ENCODE data around the gene CADM1.

CADM1 gene

DNA sequence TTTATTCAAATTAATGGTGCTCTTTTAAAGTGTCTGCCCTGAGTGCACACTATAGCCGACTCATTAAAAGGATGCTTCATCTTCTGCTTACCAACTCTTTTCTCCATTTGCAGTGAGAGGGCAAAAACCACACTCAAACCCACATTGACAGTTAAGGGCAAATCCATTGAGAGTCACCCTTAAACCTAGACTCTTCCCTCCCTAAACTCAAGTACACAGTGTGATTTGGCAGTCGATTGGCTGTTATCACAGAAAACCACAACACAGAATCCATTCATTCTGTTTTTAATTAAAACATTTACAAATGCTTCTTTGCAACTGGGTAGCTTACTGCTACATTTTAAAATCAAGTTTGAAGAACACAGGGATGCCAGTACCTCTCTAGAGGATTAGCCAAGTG, 120.0 kb downstream of the CADM1 start:
- Histone ChIP-seq H4K8ac (ENCODE audit: low read depth, low read length) (no peak overlapping the region), H3K79me1 (ENCODE audit: low read depth, low read length) (no peaks in the 10 kb centered on the region), H3K4ac (ENCODE audit: low read length) (no peak overlapping the region), H3K27me3 (ENCODE audit: control insufficient read depth in 3 of 3, insufficient read depth in 3 of 3, low read depth in 1 of 3, low read length in 3 of 3) (no peaks in the 10 kb centered on the region), H2BK120ac (ENCODE audit: low read depth, low read length) (no peak overlapping the region), H3K9me3 (replicated peaks in 1 of 2; ENCODE audit: control insufficient read depth in 2 of 2, insufficient read depth in 1 of 2, low read depth in 1 of 2, low read length in 2 of 2) (no peaks in the 10 kb centered on the region), H3K27ac (replicated peaks; ENCODE audit: low read length) (no peak overlapping the region), H2BK5ac (ENCODE audit: low read length) (no peak overlapping the region), H3K4me2 (ENCODE audit: insufficient read depth, low read length, poor library complexity, severe bottlenecking) (no peak overlapping the region), H2BK12ac (ENCODE audit: low read length) (no peak overlapping the region), H3K36me3 (replicated peaks in 1 of 2; ENCODE audit: control insufficient read depth in 2 of 2, insufficient read depth in 2 of 2, low read length in 2 of 2) (no peaks in the 10 kb centered on the region), H2BK15ac (ENCODE audit: low read length) (no peak overlapping the region), H3K4me1 (ENCODE audit: control insufficient read depth in 2 of 2, insufficient read depth in 1 of 2, low read depth in 1 of 2, low read length in 2 of 2) (peaks cover 0 to 13% of the 10 kb centered on the region in 2 donors), H3K14ac (ENCODE audit: low read length) (no peak overlapping the region), H2AK5ac (ENCODE audit: low read depth, low read length) (no peak overlapping the region), H2AFZ (ENCODE audit: low read length) (no peak overlapping the region), H3K9ac (ENCODE audit: low read depth, low read length, poor library complexity) (no peak overlapping the region), H4K91ac (ENCODE audit: low read depth, low read length, poor library complexity) (no peak overlapping the region), H3K18ac (ENCODE audit: low read length) (no peak overlapping the region), H3K23ac (ENCODE audit: low read depth, low read length, poor library complexity) (no peak overlapping the region), H3K4me3 (ENCODE audit: low read length in 2 of 2) (no peak overlapping the region)
- no CpG with 5 or more reads among the region's 2 CpGs for WGBS, 2 donors (ENCODE audit: extremely low coverage in 2 of 2, insufficient read length in 2 of 2, insufficient replicate concordance in 1 of 2)
- no peak for DNase-seq (ENCODE audit: low spot score)

DNA sequence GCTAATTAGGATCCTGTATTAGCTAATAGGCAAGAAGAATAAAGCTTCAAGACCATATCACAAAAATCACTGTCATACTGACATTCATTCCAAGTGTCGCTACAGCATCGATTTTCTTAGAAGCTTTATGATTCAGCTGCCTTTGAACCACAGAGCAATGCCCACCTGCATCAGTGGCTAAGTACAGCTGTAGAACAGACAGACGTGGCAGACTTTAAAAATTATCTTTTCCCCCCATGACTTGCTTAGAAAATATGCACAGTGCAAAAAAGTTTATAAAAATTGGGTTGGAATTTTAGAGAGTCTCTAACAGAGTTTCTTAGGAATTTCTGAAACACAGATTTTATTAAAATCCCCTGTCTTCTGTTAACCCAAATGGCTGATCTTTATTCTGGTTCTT, 120.8 kb downstream of the CADM1 start:
- DNase-seq (ENCODE audit: low spot score): no peak
- H3K27me3 ChIP-seq (ENCODE audit: control insufficient read depth in 3 of 3, insufficient read depth in 3 of 3, low read depth in 1 of 3, low read length in 3 of 3): no peaks in the 10 kb centered on the region
- no peak overlapping the region for H2BK120ac ChIP-seq (ENCODE audit: low read depth, low read length)
- H3K18ac ChIP-seq (ENCODE audit: low read length): no peak overlapping the region
- no peak overlapping the region for H2AK5ac ChIP-seq (ENCODE audit: low read depth, low read length)
- no CpG with 5 or more reads among the region's 3 CpGs for WGBS, 2 donors (ENCODE audit: extremely low coverage in 2 of 2, insufficient read length in 2 of 2, insufficient replicate concordance in 1 of 2)
- H3K14ac ChIP-seq (ENCODE audit: low read length): no peak overlapping the region
- no peak overlapping the region for H2BK12ac ChIP-seq (ENCODE audit: low read length)
- no peak overlapping the region for H3K27ac ChIP-seq (replicated peaks; ENCODE audit: low read length)
- H3K36me3 ChIP-seq (replicated peaks in 1 of 2; ENCODE audit: control insufficient read depth in 2 of 2, insufficient read depth in 2 of 2, low read length in 2 of 2): no peaks in the 10 kb centered on the region
- peaks cover 0 to 13% of the 10 kb centered on the region in 2 donors for H3K4me1 ChIP-seq (ENCODE audit: control insufficient read depth in 2 of 2, insufficient read depth in 1 of 2, low read depth in 1 of 2, low read length in 2 of 2)
- H3K4me3 ChIP-seq (ENCODE audit: low read length in 2 of 2): no peak overlapping the region
- H3K23ac ChIP-seq (ENCODE audit: low read depth, low read length, poor library complexity): no peak overlapping the region
- H3K4ac ChIP-seq (ENCODE audit: low read length): no peak overlapping the region
- H3K9ac ChIP-seq (ENCODE audit: low read depth, low read length, poor library complexity): no peak overlapping the region
- H2AFZ ChIP-seq (ENCODE audit: low read length): no peak overlapping the region
- no peak overlapping the region for H4K91ac ChIP-seq (ENCODE audit: low read depth, low read length, poor library complexity)
- H3K4me2 ChIP-seq (ENCODE audit: insufficient read depth, low read length, poor library complexity, severe bottlenecking): no peak overlapping the region
- no peaks in the 10 kb centered on the region for H3K9me3 ChIP-seq (replicated peaks in 1 of 2; ENCODE audit: control insufficient read depth in 2 of 2, insufficient read depth in 1 of 2, low read depth in 1 of 2, low read length in 2 of 2)
- H4K8ac ChIP-seq (ENCODE audit: low read depth, low read length): no peak overlapping the region
- no peak overlapping the region for H2BK15ac ChIP-seq (ENCODE audit: low read length)
- H2BK5ac ChIP-seq (ENCODE audit: low read length): no peak overlapping the region
- no peaks in the 10 kb centered on the region for H3K79me1 ChIP-seq (ENCODE audit: low read depth, low read length)

DNA sequence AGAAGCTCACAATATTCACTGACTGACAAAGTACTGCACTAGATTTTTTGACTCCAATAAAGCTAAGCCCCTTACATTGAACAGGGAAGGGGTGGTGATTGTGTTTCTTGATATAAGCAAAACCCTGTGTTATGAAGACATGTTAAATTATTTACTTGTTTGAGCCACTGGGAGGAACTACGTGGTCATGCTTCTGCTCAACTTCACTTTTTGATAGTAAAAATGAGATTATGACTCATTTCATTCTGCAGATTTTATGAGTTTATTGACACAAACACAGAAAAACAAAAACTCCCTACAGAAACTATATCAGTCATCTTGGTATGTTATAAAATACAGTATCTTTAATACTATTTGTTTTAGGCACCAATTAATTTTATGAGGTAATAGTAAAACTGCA, 124.7 kb downstream of the CADM1 start:
- no peak overlapping the region for H3K14ac ChIP-seq (ENCODE audit: low read length)
- no peaks in the 10 kb centered on the region for H3K79me1 ChIP-seq (ENCODE audit: low read depth, low read length)
- no peak for DNase-seq (ENCODE audit: low spot score)
- no peak overlapping the region for H2BK5ac ChIP-seq (ENCODE audit: low read length)
- no peak overlapping the region for H2BK15ac ChIP-seq (ENCODE audit: low read length)
- H3K23ac ChIP-seq (ENCODE audit: low read depth, low read length, poor library complexity): no peak overlapping the region
- no peak overlapping the region for H4K8ac ChIP-seq (ENCODE audit: low read depth, low read length)
- WGBS, 2 donors (ENCODE audit: extremely low coverage in 2 of 2, insufficient read length in 2 of 2, insufficient replicate concordance in 1 of 2): no CpG with 5 or more reads among the region's 1 CpG
- no peaks in the 10 kb centered on the region for H3K36me3 ChIP-seq (replicated peaks in 1 of 2; ENCODE audit: control insufficient read depth in 2 of 2, insufficient read depth in 2 of 2, low read length in 2 of 2)
- no peak overlapping the region for H3K4me3 ChIP-seq (ENCODE audit: low read length in 2 of 2)
- H3K9ac ChIP-seq (ENCODE audit: low read depth, low read length, poor library complexity): no peak overlapping the region
- no peak overlapping the region for H4K91ac ChIP-seq (ENCODE audit: low read depth, low read length, poor library complexity)
- H3K27me3 ChIP-seq (ENCODE audit: control insufficient read depth in 3 of 3, insufficient read depth in 3 of 3, low read depth in 1 of 3, low read length in 3 of 3): no peaks in the 10 kb centered on the region
- no peak overlapping the region for H3K27ac ChIP-seq (replicated peaks; ENCODE audit: low read length)
- no peaks in the 10 kb centered on the region for H3K9me3 ChIP-seq (replicated peaks in 1 of 2; ENCODE audit: control insufficient read depth in 2 of 2, insufficient read depth in 1 of 2, low read depth in 1 of 2, low read length in 2 of 2)
- peaks cover 0 to 7% of the 10 kb centered on the region in 2 donors for H3K4me1 ChIP-seq (ENCODE audit: control insufficient read depth in 2 of 2, insufficient read depth in 1 of 2, low read depth in 1 of 2, low read length in 2 of 2)
- H3K18ac ChIP-seq (ENCODE audit: low read length): no peak overlapping the region
- no peak overlapping the region for H3K4me2 ChIP-seq (ENCODE audit: insufficient read depth, low read length, poor library complexity, severe bottlenecking)
- H2BK120ac ChIP-seq (ENCODE audit: low read depth, low read length): no peak overlapping the region
- H2AFZ ChIP-seq (ENCODE audit: low read length): no peak overlapping the region
- H3K4ac ChIP-seq (ENCODE audit: low read length): no peak overlapping the region
- no peak overlapping the region for H2AK5ac ChIP-seq (ENCODE audit: low read depth, low read length)
- no peak overlapping the region for H2BK12ac ChIP-seq (ENCODE audit: low read length)

DNA sequence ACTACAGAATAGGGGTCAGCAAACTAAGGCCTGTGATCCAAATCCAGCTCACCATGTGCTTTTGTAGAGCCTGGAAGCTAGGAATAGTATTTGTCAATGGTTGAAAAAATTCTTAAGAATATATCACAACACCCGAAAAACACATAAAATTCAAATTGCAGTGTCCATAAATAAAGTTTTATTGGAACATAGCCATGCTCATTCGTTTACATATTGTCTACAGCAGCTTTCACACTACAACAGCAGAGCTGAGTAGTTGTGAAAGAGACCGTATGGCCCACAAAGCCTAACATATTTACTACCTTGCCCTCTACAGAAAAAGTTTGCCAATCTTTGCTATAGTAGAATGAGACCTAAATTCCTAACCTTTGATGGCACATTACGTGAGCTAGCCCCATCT, 125.7 kb downstream of the CADM1 start:
- Histone ChIP-seq H2BK15ac (ENCODE audit: low read length) (no peak overlapping the region), H3K27ac (replicated peaks; ENCODE audit: low read length) (no peak overlapping the region), H3K4me3 (ENCODE audit: low read length in 2 of 2) (no peak overlapping the region), H2BK120ac (ENCODE audit: low read depth, low read length) (no peak overlapping the region), H2AK5ac (ENCODE audit: low read depth, low read length) (no peak overlapping the region), H3K18ac (ENCODE audit: low read length) (no peak overlapping the region), H2AFZ (ENCODE audit: low read length) (no peak overlapping the region), H2BK12ac (ENCODE audit: low read length) (no peak overlapping the region), H3K9ac (ENCODE audit: low read depth, low read length, poor library complexity) (no peak overlapping the region), H3K4ac (ENCODE audit: low read length) (no peak overlapping the region), H3K27me3 (ENCODE audit: control insufficient read depth in 3 of 3, insufficient read depth in 3 of 3, low read depth in 1 of 3, low read length in 3 of 3) (no peaks in the 10 kb centered on the region), H2BK5ac (ENCODE audit: low read length) (no peak overlapping the region), H4K91ac (ENCODE audit: low read depth, low read length, poor library complexity) (no peak overlapping the region), H3K14ac (ENCODE audit: low read length) (no peak overlapping the region), H3K79me1 (ENCODE audit: low read depth, low read length) (no peaks in the 10 kb centered on the region), H3K4me2 (ENCODE audit: insufficient read depth, low read length, poor library complexity, severe bottlenecking) (no peak overlapping the region), H3K36me3 (replicated peaks in 1 of 2; ENCODE audit: control insufficient read depth in 2 of 2, insufficient read depth in 2 of 2, low read length in 2 of 2) (no peaks in the 10 kb centered on the region), H4K8ac (ENCODE audit: low read depth, low read length) (no peak overlapping the region), H3K9me3 (replicated peaks in 1 of 2; ENCODE audit: control insufficient read depth in 2 of 2, insufficient read depth in 1 of 2, low read depth in 1 of 2, low read length in 2 of 2) (no peaks in the 10 kb centered on the region), H3K23ac (ENCODE audit: low read depth, low read length, poor library complexity) (no peak overlapping the region), H3K4me1 (ENCODE audit: control insufficient read depth in 2 of 2, insufficient read depth in 1 of 2, low read depth in 1 of 2, low read length in 2 of 2) (peaks cover 0 to 7% of the 10 kb centered on the region in 2 donors)
- WGBS, 2 donors (ENCODE audit: extremely low coverage in 2 of 2, insufficient read length in 2 of 2, insufficient replicate concordance in 1 of 2): no CpG with 5 or more reads among the region's 4 CpGs
- DNase-seq (ENCODE audit: low spot score): no peak

All from neuronal stem cell (in vitro differentiated cells).